ENCODE data around the gene CUEDC2. TPM values are rescaled to one million over a fixed set of nuclear protein-coding genes. Genes with fewer than 3 reads are reported as not detected.

The CUEDC2 gene
- total RNA-seq, 1 donor from 2014 or later: 72.3 TPM

DNA sequence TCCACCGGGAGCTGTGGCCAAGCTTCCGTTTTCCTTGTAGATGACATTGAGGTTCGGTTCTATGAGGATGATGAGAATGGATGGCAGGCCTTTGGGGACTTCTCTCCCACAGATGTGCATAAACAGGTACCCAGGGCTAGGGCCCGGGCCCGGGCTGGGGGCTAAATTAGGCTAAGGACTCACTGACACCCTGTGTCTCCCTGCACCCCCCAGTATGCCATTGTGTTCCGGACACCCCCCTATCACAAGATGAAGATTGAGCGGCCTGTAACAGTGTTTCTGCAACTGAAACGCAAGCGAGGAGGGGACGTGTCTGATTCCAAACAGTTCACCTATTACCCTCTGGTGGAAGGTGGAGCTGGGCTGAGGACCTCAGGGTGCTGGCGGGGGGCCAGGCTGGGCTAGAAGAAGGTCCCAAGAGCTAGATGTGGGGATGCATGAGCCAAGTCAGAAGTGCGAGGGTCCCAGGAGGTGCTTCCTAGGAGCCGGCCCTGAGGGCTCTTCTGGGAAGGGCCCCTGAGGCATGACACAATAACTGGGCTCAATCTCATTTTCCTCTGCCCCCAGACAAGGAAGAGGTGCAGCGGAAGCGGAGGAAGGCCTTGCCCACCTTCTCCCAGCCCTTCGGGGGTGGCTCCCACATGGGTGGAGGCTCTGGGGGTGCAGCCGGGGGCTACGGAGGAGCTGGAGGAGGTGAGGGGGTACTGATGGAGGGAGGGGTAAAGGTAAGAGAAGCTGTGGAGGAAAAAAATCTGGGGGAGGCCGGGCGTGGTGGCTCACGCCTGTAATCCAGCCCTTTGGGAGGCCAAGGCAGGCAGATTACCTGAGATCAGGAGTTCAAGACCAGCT is 34.0 kb downstream of the CUEDC2 start:
- peaks cover 33% of the 10 kb centered on the region for H3K36me3 ChIP-seq
- peaks cover 51% of the 10 kb centered on the region for H3K4me1 ChIP-seq
- no peaks in the 10 kb centered on the region for H3K9me3 ChIP-seq (replicated peaks)
- intact Hi-C loops (cut with micrococcal nuclease): loop anchor here (10.0 kb wide), 2 partner anchors 76 to 186 kb away; no protein-coding TSS in a partner anchor
- TF ChIP-seq, protein P1, sequence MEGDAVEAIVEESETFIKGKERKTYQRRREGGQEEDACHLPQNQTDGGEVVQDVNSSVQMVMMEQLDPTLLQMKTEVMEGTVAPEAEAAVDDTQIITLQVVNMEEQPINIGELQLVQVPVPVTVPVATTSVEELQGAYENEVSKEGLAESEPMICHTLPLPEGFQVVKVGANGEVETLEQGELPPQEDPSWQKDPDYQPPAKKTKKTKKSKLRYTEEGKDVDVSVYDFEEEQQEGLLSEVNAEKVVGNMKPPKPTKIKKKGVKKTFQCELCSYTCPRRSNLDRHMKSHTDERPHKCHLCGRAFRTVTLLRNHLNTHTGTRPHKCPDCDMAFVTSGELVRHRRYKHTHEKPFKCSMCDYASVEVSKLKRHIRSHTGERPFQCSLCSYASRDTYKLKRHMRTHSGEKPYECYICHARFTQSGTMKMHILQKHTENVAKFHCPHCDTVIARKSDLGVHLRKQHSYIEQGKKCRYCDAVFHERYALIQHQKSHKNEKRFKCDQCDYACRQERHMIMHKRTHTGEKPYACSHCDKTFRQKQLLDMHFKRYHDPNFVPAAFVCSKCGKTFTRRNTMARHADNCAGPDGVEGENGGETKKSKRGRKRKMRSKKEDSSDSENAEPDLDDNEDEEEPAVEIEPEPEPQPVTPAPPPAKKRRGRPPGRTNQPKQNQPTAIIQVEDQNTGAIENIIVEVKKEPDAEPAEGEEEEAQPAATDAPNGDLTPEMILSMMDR (IDR thresholded peaks at IDR 0.05; ENCODE audit: borderline replicate concordance): no peak
- peak overlapping the region; percentile 80 for H3K4me3 ChIP-seq
- no peaks in the 10 kb centered on the region for H3K27me3 ChIP-seq (ENCODE audit: low read depth)
- peak overlapping the region; percentile 95 for H3K27ac ChIP-seq (replicated peaks)
- no peak for DNase-seq

DNA sequence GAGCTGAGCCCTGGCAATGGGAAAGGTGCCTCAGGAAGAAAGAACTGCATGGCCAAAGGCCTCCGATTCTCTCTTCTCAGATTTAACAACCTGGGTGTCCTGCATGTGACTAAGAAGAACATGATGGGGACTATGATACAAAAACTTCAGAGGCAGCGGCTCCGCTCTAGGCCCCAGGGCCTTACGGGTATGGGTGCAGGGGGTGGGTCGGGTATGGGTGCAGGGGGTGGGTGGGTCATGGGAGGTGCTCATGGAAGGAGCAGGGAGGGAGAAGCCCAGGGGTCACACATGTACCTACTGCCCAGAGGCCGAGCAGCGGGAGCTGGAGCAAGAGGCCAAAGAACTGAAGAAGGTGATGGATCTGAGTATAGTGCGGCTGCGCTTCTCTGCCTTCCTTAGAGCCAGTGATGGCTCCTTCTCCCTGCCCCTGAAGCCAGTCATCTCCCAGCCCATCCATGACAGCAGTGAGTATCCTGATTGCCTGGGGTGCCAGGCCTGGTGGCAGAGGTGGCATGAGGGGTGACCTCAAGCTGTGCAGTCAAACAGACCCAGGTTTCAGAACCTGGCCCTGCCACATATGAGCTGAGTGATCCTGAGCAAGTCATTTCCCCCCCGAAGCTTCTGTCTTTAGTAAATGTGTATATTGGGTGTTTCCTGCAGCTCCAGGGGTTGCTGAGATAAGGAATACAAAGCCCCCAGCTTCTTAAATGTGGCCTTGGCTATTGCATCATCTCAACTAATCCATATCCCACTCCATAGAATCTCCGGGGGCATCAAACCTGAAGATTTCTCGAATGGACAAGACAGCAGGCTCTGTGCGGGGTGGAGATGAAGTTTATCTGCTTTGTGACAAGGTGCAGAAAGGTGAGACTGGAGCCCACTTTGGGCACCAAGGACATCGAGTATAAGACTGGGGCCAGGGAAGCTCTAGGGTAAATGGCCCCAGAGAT is 34.9 kb downstream of the CUEDC2 start:
- no peaks in the 10 kb centered on the region for H3K27me3 ChIP-seq (ENCODE audit: low read depth)
- no peaks in the 10 kb centered on the region for H3K9me3 ChIP-seq (replicated peaks)
- TF ChIP-seq, protein P1 (IDR thresholded peaks at IDR 0.05; ENCODE audit: borderline replicate concordance): no peak
- H3K4me3 ChIP-seq: no peak overlapping the region
- peaks cover 29% of the 10 kb centered on the region for H3K36me3 ChIP-seq
- intact Hi-C loops (cut with micrococcal nuclease): loop anchor here (10.0 kb wide), 2 partner anchors 77 to 187 kb away; no protein-coding TSS in a partner anchor
- DNase-seq: no peak
- no peak overlapping the region for H3K27ac ChIP-seq (replicated peaks)
- peaks cover 54% of the 10 kb centered on the region for H3K4me1 ChIP-seq

DNA sequence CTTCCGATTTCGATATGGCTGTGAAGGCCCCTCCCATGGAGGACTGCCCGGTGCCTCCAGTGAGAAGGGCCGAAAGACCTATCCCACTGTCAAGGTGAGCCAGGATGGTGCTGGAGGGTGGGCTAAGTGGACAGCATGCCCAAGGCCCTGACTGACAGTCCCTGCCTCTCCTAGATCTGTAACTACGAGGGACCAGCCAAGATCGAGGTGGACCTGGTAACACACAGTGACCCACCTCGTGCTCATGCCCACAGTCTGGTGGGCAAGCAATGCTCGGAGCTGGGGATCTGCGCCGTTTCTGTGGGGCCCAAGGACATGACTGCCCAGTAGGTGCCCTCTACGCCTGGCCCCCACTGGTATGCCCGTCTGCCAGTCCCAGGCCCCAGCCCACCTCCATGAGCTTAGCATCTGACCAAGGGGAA is 35.6 kb downstream of the CUEDC2 start:
- DNase-seq: no peak
- Histone ChIP-seq H3K27ac (replicated peaks) (no peak overlapping the region), H3K27me3 (ENCODE audit: low read depth) (no peaks in the 10 kb centered on the region), H3K4me1 (peaks cover 54% of the 10 kb centered on the region), H3K9me3 (replicated peaks) (no peaks in the 10 kb centered on the region), H3K36me3 (peaks cover 23% of the 10 kb centered on the region), H3K4me3 (peak overlapping the region; percentile 72)
- TF ChIP-seq, protein P1 (IDR thresholded peaks at IDR 0.05; ENCODE audit: borderline replicate concordance): no peak
- intact Hi-C loops (cut with micrococcal nuclease): loop anchor here (10.0 kb wide), 2 partner anchors 78 to 188 kb away; no protein-coding TSS in a partner anchor

DNA sequence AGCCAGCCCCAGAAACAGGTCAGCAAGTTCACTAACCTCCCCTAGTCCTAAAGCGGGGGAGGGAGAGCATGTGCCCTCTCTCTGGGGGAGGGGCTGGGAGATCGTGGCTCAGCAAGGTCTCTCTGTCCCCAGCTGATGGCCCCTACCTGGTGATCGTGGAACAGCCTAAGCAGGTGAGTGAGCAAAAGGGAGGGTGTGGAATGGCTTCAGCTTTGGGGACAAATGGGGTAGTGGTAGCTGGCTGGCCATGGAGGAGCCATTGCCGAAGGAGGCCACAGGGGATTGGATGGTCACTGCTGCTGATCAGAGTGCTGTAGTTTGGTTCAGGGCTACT is 36.1 kb downstream of the CUEDC2 start:
- Histone ChIP-seq H3K27me3 (ENCODE audit: low read depth) (no peaks in the 10 kb centered on the region), H3K4me3 (peak overlapping the region; percentile 72), H3K36me3 (peaks cover 18% of the 10 kb centered on the region), H3K27ac (replicated peaks) (peak overlapping the region; percentile 96), H3K9me3 (replicated peaks) (no peaks in the 10 kb centered on the region), H3K4me1 (peaks cover 54% of the 10 kb centered on the region)
- intact Hi-C loops (cut with micrococcal nuclease): loop anchor here (10.0 kb wide), 2 partner anchors 79 to 189 kb away; no protein-coding TSS in a partner anchor
- TF ChIP-seq, protein P1 (IDR thresholded peaks at IDR 0.05; ENCODE audit: borderline replicate concordance): no peak
- DNase-seq: no peak

Data from left ventricle myocardium inferior (tissue), 1 donor.